ENCODE data around the gene USP40. TPM values are rescaled to one million over a fixed set of nuclear protein-coding genes. Genes with fewer than 3 reads are reported as not detected.

USP40 gene
- total and polyA plus RNA-seq, 9 donors, result 18.0 to 44.6 (median 36.1) TPM

DNA sequence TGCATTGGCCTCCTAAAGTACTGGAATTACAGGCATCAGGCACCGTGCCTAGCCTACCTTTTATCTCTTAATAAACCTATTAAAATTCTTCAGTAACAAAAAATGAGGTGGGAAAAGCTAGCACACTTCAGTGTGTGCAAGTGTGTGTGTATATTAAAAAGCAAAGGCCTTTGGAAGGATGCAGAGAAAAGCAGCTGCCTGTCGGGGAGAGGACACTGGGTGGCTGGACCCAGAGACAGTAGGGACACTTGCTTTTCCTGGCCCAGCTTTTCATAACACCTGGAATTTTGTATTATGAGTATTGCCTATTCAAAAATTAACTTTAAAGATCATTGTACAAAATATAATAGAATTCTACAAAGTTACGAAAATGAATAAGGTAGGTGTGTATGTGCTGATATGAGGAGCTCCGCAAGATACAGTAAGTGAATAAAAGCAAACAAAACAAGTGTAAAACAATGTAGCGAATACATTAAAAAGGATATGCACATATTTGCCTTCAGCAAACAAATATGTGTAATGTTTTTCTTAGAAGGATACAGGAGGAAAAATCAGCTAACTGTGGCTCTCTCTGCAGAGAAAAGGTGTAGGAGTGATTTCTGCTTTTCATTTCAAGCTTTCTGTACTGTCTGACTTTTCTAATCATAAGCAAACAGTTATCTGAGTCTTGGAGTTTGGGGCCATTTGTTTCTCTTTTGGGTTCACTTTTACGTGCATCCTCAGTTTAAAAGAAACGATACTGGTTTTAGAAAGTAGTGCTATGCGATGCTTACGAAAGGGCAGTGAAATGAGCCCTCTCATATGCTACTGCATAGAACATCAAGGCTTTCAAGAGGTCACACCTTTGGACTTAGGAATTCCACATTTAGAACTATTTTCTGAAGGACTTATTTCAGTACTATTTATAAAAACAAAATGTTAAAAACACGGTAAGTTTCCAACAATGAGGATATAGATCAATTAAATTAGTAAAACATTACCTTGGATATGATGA is 70.8 kb downstream of the USP40 start:
- H3K27ac ChIP-seq, result no peak overlapping the region
- H3K4me1 ChIP-seq (ENCODE audit: insufficient read depth), result no peaks in the 10 kb centered on the region
- H3K4me3 ChIP-seq, result no peak overlapping the region
- 84 to 92% (median 84%) methylated on average over 10 of the region's 10 CpGs for WGBS, 3 donors
- TF ChIP-seq EP300 (IDR thresholded peaks at IDR 0.05) (no peak), POLR2A (IDR thresholded peaks at IDR 0.05) (no peak)
- TF ChIP-seq, protein P1, sequence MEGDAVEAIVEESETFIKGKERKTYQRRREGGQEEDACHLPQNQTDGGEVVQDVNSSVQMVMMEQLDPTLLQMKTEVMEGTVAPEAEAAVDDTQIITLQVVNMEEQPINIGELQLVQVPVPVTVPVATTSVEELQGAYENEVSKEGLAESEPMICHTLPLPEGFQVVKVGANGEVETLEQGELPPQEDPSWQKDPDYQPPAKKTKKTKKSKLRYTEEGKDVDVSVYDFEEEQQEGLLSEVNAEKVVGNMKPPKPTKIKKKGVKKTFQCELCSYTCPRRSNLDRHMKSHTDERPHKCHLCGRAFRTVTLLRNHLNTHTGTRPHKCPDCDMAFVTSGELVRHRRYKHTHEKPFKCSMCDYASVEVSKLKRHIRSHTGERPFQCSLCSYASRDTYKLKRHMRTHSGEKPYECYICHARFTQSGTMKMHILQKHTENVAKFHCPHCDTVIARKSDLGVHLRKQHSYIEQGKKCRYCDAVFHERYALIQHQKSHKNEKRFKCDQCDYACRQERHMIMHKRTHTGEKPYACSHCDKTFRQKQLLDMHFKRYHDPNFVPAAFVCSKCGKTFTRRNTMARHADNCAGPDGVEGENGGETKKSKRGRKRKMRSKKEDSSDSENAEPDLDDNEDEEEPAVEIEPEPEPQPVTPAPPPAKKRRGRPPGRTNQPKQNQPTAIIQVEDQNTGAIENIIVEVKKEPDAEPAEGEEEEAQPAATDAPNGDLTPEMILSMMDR (IDR thresholded peaks at IDR 0.05), result no peak
- no peaks in the 10 kb centered on the region for H3K36me3 ChIP-seq
- intact Hi-C loops (cut with DNase I), result no loop called here
- H3K9me3 ChIP-seq, result no peaks in the 10 kb centered on the region
- no peaks in the 10 kb centered on the region for H3K27me3 ChIP-seq
- no peak for DNase-seq

DNA sequence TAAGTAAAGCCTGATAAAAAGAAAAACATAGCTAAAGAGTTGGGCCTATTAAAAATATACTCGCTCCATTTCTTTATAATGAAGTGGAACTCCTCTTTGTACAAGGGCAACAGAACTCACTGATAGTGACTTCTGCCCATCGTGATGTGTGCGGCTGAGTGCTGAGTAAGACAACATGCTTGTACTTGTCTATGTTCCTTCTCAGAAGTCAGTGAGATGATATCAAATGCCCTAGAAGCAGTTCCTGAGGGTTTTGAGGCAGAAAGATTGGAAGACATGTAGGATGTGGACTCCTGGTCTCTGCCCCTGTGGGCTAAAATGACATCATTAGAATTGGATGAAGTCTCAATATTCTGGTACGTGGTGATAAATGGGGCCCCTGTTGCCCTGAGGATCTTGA is 73.8 kb downstream of the USP40 start:
- no peak overlapping the region for H3K27ac ChIP-seq
- 95 to 97% (median 96%) methylated on average over 4 of the region's 4 CpGs for WGBS, 3 donors
- no peaks in the 10 kb centered on the region for H3K27me3 ChIP-seq
- no peaks in the 10 kb centered on the region for H3K9me3 ChIP-seq
- no peaks in the 10 kb centered on the region for H3K36me3 ChIP-seq
- H3K4me3 ChIP-seq, result no peak overlapping the region
- no peak for DNase-seq
- no peaks in the 10 kb centered on the region for H3K4me1 ChIP-seq (ENCODE audit: insufficient read depth)
- intact Hi-C loops (cut with DNase I), result no loop called here
- TF ChIP-seq, protein P1 (IDR thresholded peaks at IDR 0.05), result no peak
- TF ChIP-seq EP300 (IDR thresholded peaks at IDR 0.05) (no peak), POLR2A (IDR thresholded peaks at IDR 0.05) (no peak)

DNA sequence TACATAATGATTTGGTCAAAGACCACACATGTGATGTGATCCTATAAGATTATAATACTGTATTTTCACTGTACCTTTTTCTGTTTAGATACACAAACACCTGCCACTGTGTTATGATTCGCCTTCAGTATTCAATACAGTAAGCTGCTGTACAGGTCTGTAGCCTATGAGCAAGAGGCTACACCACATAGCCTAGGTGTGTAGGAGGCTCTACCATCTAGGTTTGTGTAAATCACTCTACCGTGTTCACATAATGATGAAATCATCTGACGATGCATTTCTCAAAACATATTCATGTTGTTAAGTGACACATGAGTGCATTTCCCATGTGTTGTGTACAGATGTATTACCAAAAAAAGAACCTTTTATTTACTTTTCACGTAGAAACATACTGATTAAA is 74.5 kb downstream of the USP40 start:
- Histone ChIP-seq H3K4me3 (no peak overlapping the region), H3K4me1 (ENCODE audit: insufficient read depth) (no peaks in the 10 kb centered on the region), H3K9me3 (no peaks in the 10 kb centered on the region), H3K36me3 (no peaks in the 10 kb centered on the region), H3K27ac (no peak overlapping the region), H3K27me3 (no peaks in the 10 kb centered on the region)
- intact Hi-C loops (cut with DNase I), result no loop called here
- DNase-seq, result no peak
- TF ChIP-seq, protein P1 (IDR thresholded peaks at IDR 0.05), result no peak
- TF ChIP-seq POLR2A (IDR thresholded peaks at IDR 0.05) (no peak), EP300 (IDR thresholded peaks at IDR 0.05) (no peak)
- WGBS, 3 donors, result 92 to 94% (median 94%) methylated on average over 4 of the region's 4 CpGs

DNA sequence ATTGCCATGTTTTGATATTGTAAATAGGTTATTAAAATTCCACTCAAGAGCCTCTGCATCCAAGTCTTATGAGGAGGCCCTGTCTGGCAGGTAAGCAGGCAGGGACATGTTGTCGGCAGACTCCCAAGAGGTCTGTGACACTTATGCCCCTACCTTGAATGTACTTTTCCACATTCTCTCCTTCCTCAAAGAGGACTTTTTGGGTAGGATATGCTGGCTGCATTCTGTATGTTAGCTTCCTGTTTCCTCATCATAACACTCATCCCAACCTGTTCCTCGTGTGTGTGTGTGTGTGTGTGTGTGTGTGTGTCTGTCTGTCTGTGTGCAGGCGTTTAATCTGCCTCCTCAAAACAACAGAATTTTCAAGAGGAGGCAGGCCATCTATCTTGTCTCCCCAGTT is 75.3 kb downstream of the USP40 start:
- no peaks in the 10 kb centered on the region for H3K27me3 ChIP-seq
- 82 to 93% (median 84%) methylated on average over 3 of the region's 3 CpGs for WGBS, 3 donors
- no peaks in the 10 kb centered on the region for H3K4me1 ChIP-seq (ENCODE audit: insufficient read depth)
- DNase-seq, result no peak
- no peak overlapping the region for H3K27ac ChIP-seq
- intact Hi-C loops (cut with DNase I), result no loop called here
- TF ChIP-seq EP300 (IDR thresholded peaks at IDR 0.05) (no peak), POLR2A (IDR thresholded peaks at IDR 0.05) (no peak)
- TF ChIP-seq, protein P1 (IDR thresholded peaks at IDR 0.05), result no peak
- no peak overlapping the region for H3K4me3 ChIP-seq
- H3K36me3 ChIP-seq, result no peaks in the 10 kb centered on the region
- no peaks in the 10 kb centered on the region for H3K9me3 ChIP-seq

All from ovary (tissue), 9 donors.